SK-N-SH (cell line): ENCODE measurements around the gene FMOD. TPM values are rescaled to one million over a fixed set of nuclear protein-coding genes. Genes with fewer than 3 reads are reported as not detected.
A peak's percentile ranks its signal among the peaks of the same experiment; 100 is the strongest.

Experiments used
- CTCF ChIA-PET: fragments of 300-600, 350-600 bp; formaldehyde crosslinking; extraction: SDS; loops from one replicate; lab custom pipeline; 2021; lab: Yijun Ruan, JAX
- POLR2A ChIA-PET: fragments of 350-600 bp; sonication (Branson Sonifier 250); formaldehyde crosslinking; extraction: SDS; loops from one replicate; lab custom pipeline; 2020; ENCODE audit warnings: antibody characterized with exemption, inconsistent platforms; lab: Yijun Ruan, JAX
- DNase-seq: peaks from one replicate; pipeline ENCODE4 v3.0.0; 2012
- H2AFZ ChIP-seq: fragments of 200-600 bp; sonication (generic); 2 replicates; pipeline ENCODE4 v1.8.1; 2016; ENCODE audit warnings: antibody characterized with exemption, mild to moderate bottlenecking, low read depth
- H3F3A ChIP-seq: fragments of 200-600 bp; sonication (generic); replicated peaks from 2 replicates; pipeline ENCODE3; 2016; ENCODE audit warnings: antibody characterized with exemption, mild to moderate bottlenecking; ENCODE audit not compliant: insufficient read depth
- H3K27ac ChIP-seq, 2 experiments: fragments of 200-500 bp in 1 of 2; fragments of 200-600 bp in 1 of 2; sonication (Bioruptor generic) in 1 of 2; sonication (generic), shearing (Covaris generic) in 1 of 2; 2 replicates each; pipeline versions ENCODE4 v1.5.1 to v1.6.1; 2014 to 2016; ENCODE audit warnings: low read depth in 2 of 2, inconsistent platforms in 1 of 2, low read length in 1 of 2, mild to moderate bottlenecking in 1 of 2, mixed read lengths in 1 of 2
- H3K27me3 ChIP-seq: fragments of 200-600 bp; sonication (generic), shearing (Covaris generic); 2 replicates; pipeline ENCODE4 v1.6.1; 2016; ENCODE audit warnings: mixed run types; ENCODE audit not compliant: insufficient read depth
- H3K36me3 ChIP-seq, 2 experiments: fragments of 200-500 bp in 1 of 2; fragments of 200-600 bp in 1 of 2; sonication (Bioruptor generic) in 1 of 2; sonication (generic) in 1 of 2; replicated peaks in 1 of 2; 2 replicates each; pipeline versions ENCODE3 to v1.5.1; 2014 to 2016; ENCODE audit warnings: low read length in 1 of 2, mild to moderate bottlenecking in 1 of 2; ENCODE audit not compliant: insufficient read depth in 2 of 2, control insufficient read depth in 1 of 2
- H3K4me1 ChIP-seq, 2 experiments: fragments of 200-500 bp in 1 of 2; fragments of 200-600 bp in 1 of 2; sonication (Bioruptor generic) in 1 of 2; sonication (generic), shearing (Covaris generic) in 1 of 2; 2 replicates each; pipeline versions ENCODE4 v1.5.1 to v1.6.1; 2014 to 2016; ENCODE audit warnings: low read depth in 1 of 2, low read length in 1 of 2, mixed run types in 1 of 2; ENCODE audit not compliant: insufficient read depth in 2 of 2, control insufficient read depth in 1 of 2
- H3K4me2 ChIP-seq: fragments of 200-600 bp; sonication (generic), shearing (Covaris generic); 2 replicates; pipeline ENCODE4 v1.6.1; 2017; ENCODE audit warnings: mixed run types
- H3K4me3 ChIP-seq, 2 experiments: fragments of 200-500 bp in 1 of 2; fragments of 200-600 bp in 1 of 2; sonication (Bioruptor generic) in 1 of 2; sonication (generic), shearing (Covaris generic) in 1 of 2; 2 replicates each; pipeline versions ENCODE4 v1.5.1 to v1.8.1; 2014 to 2016; ENCODE audit warnings: low read depth in 2 of 2, inconsistent platforms in 1 of 2, low read length in 1 of 2, mild to moderate bottlenecking in 1 of 2, mixed read lengths in 1 of 2, moderate library complexity in 1 of 2
- H3K79me2 ChIP-seq: fragments of 200-600 bp; sonication (generic); 2 replicates; pipeline ENCODE4 v1.8.1; 2017; ENCODE audit warnings: mild to moderate bottlenecking; ENCODE audit not compliant: insufficient read depth
- H3K9ac ChIP-seq: fragments of 200-600 bp; sonication (generic); 2 replicates; pipeline ENCODE4 v1.6.1; 2017; ENCODE audit warnings: mixed run types
- H3K9me2 ChIP-seq: fragments of 200-600 bp; sonication (generic); 2 replicates; pipeline ENCODE4 v1.6.1; 2017; ENCODE audit warnings: mixed run types
- H3K9me3 ChIP-seq: fragments of 200-600 bp; sonication (generic); 2 replicates; pipeline ENCODE4 v1.6.1; 2017; ENCODE audit warnings: mixed run types, mild to moderate bottlenecking, moderate library complexity
- H4K20me1 ChIP-seq: fragments of 200-600 bp; sonication (generic); 2 replicates; pipeline ENCODE4 v1.6.1; 2017; ENCODE audit warnings: mild to moderate bottlenecking, mixed run types; ENCODE audit not compliant: insufficient read depth
- CHD2 ChIP-seq: fragments of 150-350 bp; IDR thresholded peaks from 2 replicates; pipeline ENCODE4 v1.6.1; 2018; ENCODE audit warnings: low read length; ENCODE audit not compliant: partially characterized antibody
- ELF1 ChIP-seq: IDR thresholded peaks from 2 replicates; pipeline ENCODE4 v1.4.0; 2012
- EP300 ChIP-seq, 2 experiments: IDR thresholded peaks; 2 replicates each; pipeline versions ENCODE4 v1.4.0 to v1.6.1; 2012; ENCODE audit warnings: borderline replicate concordance in 1 of 2, low read depth in 1 of 2, low read length in 1 of 2
- EZH2phosphoT487 ChIP-seq: fragments of 200-600 bp; sonication (generic); IDR thresholded peaks from 2 replicates; pipeline ENCODE4 v1.6.1; 2017; ENCODE audit warnings: low read depth, mixed run types, mild to moderate bottlenecking, antibody characterized with exemption, moderate library complexity, borderline replicate concordance
- FOSL2 ChIP-seq: IDR thresholded peaks from 2 replicates; pipeline ENCODE4 v1.4.0; 2012; ENCODE audit warnings: low read depth, mild to moderate bottlenecking, moderate library complexity, borderline replicate concordance
- FOXJ3 ChIP-seq: sonication (generic); formaldehyde crosslinking; IDR thresholded peaks from 2 replicates; pipeline ENCODE4 v1.5.1; 2020; ENCODE audit warnings: mild to moderate bottlenecking, missing genetic modification reagents
- FOXM1 ChIP-seq: IDR thresholded peaks from 2 replicates; pipeline ENCODE4 v1.4.0; 2012; ENCODE audit warnings: low read depth, mild to moderate bottlenecking
- GATA2 ChIP-seq: sonication (generic); formaldehyde crosslinking; IDR thresholded peaks from 2 replicates; pipeline ENCODE4 v1.5.0; 2020; ENCODE audit warnings: mild to moderate bottlenecking, missing genetic modification reagents
- MAX ChIP-seq: IDR thresholded peaks from 2 replicates; pipeline ENCODE4 v1.4.0; 2012; ENCODE audit warnings: low read depth
- MEF2A ChIP-seq: IDR thresholded peaks from 2 replicates; pipeline ENCODE4 v1.4.0; 2012; ENCODE audit warnings: low read depth, borderline replicate concordance
- MXI1 ChIP-seq: IDR thresholded peaks from 2 replicates; pipeline ENCODE4 v1.6.1; 2012; ENCODE audit warnings: mild to moderate bottlenecking, low read depth, low read length, improper control_type of control experiment
- NFIC ChIP-seq: IDR thresholded peaks from 2 replicates; pipeline ENCODE4 v1.4.0; 2012; ENCODE audit warnings: borderline replicate concordance
- POLR2AphosphoS5 ChIP-seq: IDR thresholded peaks from 2 replicates; pipeline ENCODE4 v1.6.1; 2012; ENCODE audit warnings: low read depth, low read length
- RCOR1 ChIP-seq: fragments of 150-350 bp; IDR thresholded peaks from 2 replicates; pipeline ENCODE4 v1.6.1; 2017; ENCODE audit warnings: antibody characterized with exemption, low read length
- RFX5 ChIP-seq: IDR thresholded peaks from 2 replicates; pipeline ENCODE4 v1.6.1; 2012; ENCODE audit warnings: mild to moderate bottlenecking, improper control_type of control experiment, low read length
- TAF1 ChIP-seq: IDR thresholded peaks from 2 replicates; pipeline ENCODE4 v1.6.1; 2012; ENCODE audit warnings: low read depth, mild to moderate bottlenecking, low read length, moderate library complexity, borderline replicate concordance
- TEAD4 ChIP-seq: IDR thresholded peaks from 2 replicates; pipeline ENCODE4 v1.4.0; 2012; ENCODE audit warnings: mild to moderate bottlenecking, borderline replicate concordance; ENCODE audit not compliant: insufficient read depth
- YY1 ChIP-seq: IDR thresholded peaks from 2 replicates; pipeline ENCODE4 v1.4.0; 2012; ENCODE audit warnings: low read depth, mild to moderate bottlenecking
- WGBS: methylation state at CpG from one replicate; pipeline ENCODE4 v1.1.6; 2017; ENCODE audit warnings: low lambda C conversion rate; 5-methylcytosine and 5-hydroxymethylcytosine counted together
- polyA plus RNA-seq, 3 experiments: library from polyadenylated mRNA; depleted of rRNA; stranded (reverse); fragments of >200 nt; gene quantifications; 2 replicates each; pipeline ENCODE4 v1.2.3, GENCODE V29; 2012

FMOD gene
- polyA plus RNA-seq, 1 of the 3 experiments (the other 2 are of a cell fraction), result not detected

DNA sequence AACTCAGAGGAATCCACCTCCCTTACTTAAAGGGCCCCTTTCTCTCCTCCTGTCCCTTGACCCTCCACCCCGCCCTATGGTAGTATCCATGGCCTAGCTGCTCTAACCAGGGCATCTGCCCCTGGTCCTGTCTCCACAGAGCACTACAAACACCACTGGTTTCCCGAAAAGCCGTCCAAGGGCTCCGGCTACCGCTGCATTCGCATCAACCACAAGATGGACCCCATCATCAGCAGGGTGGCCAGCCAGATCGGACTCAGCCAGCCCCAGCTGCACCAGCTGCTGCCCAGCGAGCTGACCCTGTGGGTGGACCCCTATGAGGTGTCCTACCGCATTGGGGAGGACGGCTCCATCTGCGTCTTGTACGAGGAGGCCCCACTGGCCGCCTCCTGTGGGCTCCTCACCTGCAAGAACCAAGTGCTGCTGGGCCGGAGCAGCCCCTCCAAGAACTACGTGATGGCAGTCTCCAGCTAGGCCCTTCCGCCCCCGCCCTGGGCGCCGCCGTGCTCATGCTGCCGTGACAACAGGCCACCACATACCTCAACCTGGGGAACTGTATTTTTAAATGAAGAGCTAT lies 43.9 kb downstream of the FMOD start:
- Histone ChIP-seq H3K27ac (peak overlapping the region in 1 of 2 experiments; percentile 83; a peak in 2 of 4 replicates), H3K9me2 (no peaks in the 10 kb centered on the region), H3K27me3 (no peaks in the 10 kb centered on the region), H3F3A (peaks cover 5% of the 10 kb centered on the region), H3K36me3 (peaks cover 21 to 23% of the 10 kb centered on the region in 2 experiments), H3K4me2 (peak overlapping the region; percentile 99), H2AFZ (no peak overlapping the region), H3K4me1 (peaks cover 22 to 48% of the 10 kb centered on the region in 2 experiments), H3K9me3 (no peaks in the 10 kb centered on the region), H4K20me1 (peaks cover 39% of the 10 kb centered on the region), H3K4me3 (peak overlapping the region; percentile 84 to 94), H3K9ac (0 out of 2 replicates have a peak overlapping the region, but pooled peaks have one; percentile 83), H3K79me2 (peaks cover 32% of the 10 kb centered on the region)
- POLR2A ChIA-PET, result interaction anchor here (0.8 to 2.7 kb wide), 8 partner anchors 10 to 34 kb away, joined by 3 to 18 read pairs (median 8); no protein-coding TSS in a partner anchor
- CTCF ChIA-PET, result interaction anchor here (0.7 to 9.2 kb wide), 21 partner anchors 8 to 267 kb away, joined by 3 to 127 read pairs (median 5); no protein-coding TSS in a partner anchor
- WGBS, result 96% methylated on average over 18 of the region's 21 CpGs
- DNase-seq, result no peak
- TF ChIP-seq MXI1 (no peak), POLR2AphosphoS5 (no peak), EP300 (IDR thresholded peaks at IDR 0.05; ENCODE audit: borderline replicate concordance in 1 of 2, low read depth in 1 of 2, low read length in 1 of 2) (no peak), TAF1 (no peak), RFX5 (no peak), MEF2A (no peak), RCOR1 (no peak), ELF1 (no peak), FOSL2 (no peak), NFIC (no peak), GATA2 (CRISPR knock-in tag) (no peak), CHD2 (no peak), FOXM1 (no peak), FOXJ3 (CRISPR knock-in tag) (no peak), TEAD4 (no peak), YY1 (no peak), MAX (no peak; the same call in 1 of the 2 replicates), EZH2phosphoT487 (no peak)
